Coronary artery (tissue), 2 donors: ENCODE data around the gene CDK15.
A peak's percentile ranks its signal among the peaks of the same experiment; 100 is the strongest.

Source experiments
- DNase-seq: peaks from one replicate; pipeline ENCODE4 v3.0.0-alpha.2; 2017; ENCODE audit warnings: low spot score
- H3K27ac ChIP-seq, 2 donors: fragments of 200-600 bp; sonication (generic); one replicate each; pipeline ENCODE4 v1.5.1; 2016 to 2019
- H3K4me3 ChIP-seq: fragments of 200-600 bp; sonication (generic); 2 replicates; pipeline ENCODE4 v1.5.1; 2016; ENCODE audit warnings: mild to moderate bottlenecking, moderate library complexity
- CTCF ChIP-seq: fragments of 200-600 bp; sonication (generic); IDR thresholded peaks from one replicate; pipeline ENCODE4 v1.5.1; 2019; ENCODE audit warnings: antibody characterized with exemption

The CDK15 gene

GRCh38 chr2:201880993-201881611, 74.8 kb downstream of the CDK15 start:
- peak overlapping the region in 1 of 2 donors; percentile 42 for H3K27ac ChIP-seq
- no peak for TF ChIP-seq CTCF
- DNase-seq, result no peak
- H3K4me3 ChIP-seq, result no peak overlapping the region

- TF ChIP-seq CTCF, result no peak
- H3K27ac ChIP-seq, result peak overlapping the region in 1 of 2 donors; percentile 42
- no peak for DNase-seq
Measured at GRCh38 chr2:201881741-201882140, 75.4 kb downstream of the CDK15 start.

GRCh38 chr2:201882353-201883090, 76.2 kb downstream of the CDK15 start:
- Histone ChIP-seq H3K27ac (no peak overlapping the region), H3K4me3 (no peak overlapping the region)
- TF ChIP-seq CTCF, result no peak
- no peak for DNase-seq

More at GRCh38 chr2:201881741-201882140, 75.4 kb downstream of the CDK15 start:
- no peak overlapping the region for H3K4me3 ChIP-seq

GRCh38 chr2:201883606-201884369, 77.5 kb downstream of the CDK15 start:
- peak overlapping the region in 1 of 2 donors; percentile 59 for H3K27ac ChIP-seq
- DNase-seq, result no peak
- H3K4me3 ChIP-seq, result no peak overlapping the region
- TF ChIP-seq CTCF, result no peak

GRCh38 chr2:201886504-201886903, 80.2 kb downstream of the CDK15 start:
- TF ChIP-seq CTCF, result no peak

GRCh38 chr2:201887773-201888425, 81.6 kb downstream of the CDK15 start:
- DNase-seq, result no peak
- no peak for TF ChIP-seq CTCF
- H3K4me3 ChIP-seq, result peak overlapping the region; percentile 35
- no peak overlapping the region for H3K27ac ChIP-seq

More at GRCh38 chr2:201886504-201886903, 80.2 kb downstream of the CDK15 start:
- DNase-seq, result no peak
- Histone ChIP-seq H3K4me3 (no peak overlapping the region), H3K27ac (no peak overlapping the region)
